B cell (primary cell): Measurements from ENCODE around the gene JUND. TPM values are rescaled to one million over a fixed set of nuclear protein-coding genes. Genes with fewer than 3 reads are reported as not detected.

Source experiments
- ATAC-seq: fragments of 200-7000 bp; cut with Tn5 transposase; one replicate; pipeline ENCODE4 v1.10.0; 2021; ENCODE audit warnings: low read depth, mild to moderate bottlenecking, moderate number of reproducible peaks, moderate library complexity
- CTCF ChIA-PET: fragments of 350-600 bp; sonication (Branson Sonifier 250); formaldehyde crosslinking; loops from one replicate; lab custom pipeline; 2021; ENCODE audit warnings: antibody characterized with exemption, inconsistent platforms; lab: Charles Lee
- POLR2A ChIA-PET: fragments of 350-600 bp; sonication (Branson Sonifier 250); formaldehyde crosslinking; loops from one replicate; lab custom pipeline; 2021; ENCODE audit warnings: antibody characterized with exemption; lab: Charles Lee
- DNase-seq: peaks from one replicate; pipeline ENCODE4 v3.0.0; 2013
- H2AFZ ChIP-seq: 2 replicates; pipeline ENCODE4 v1.6.1; 2012; ENCODE audit warnings: mild to moderate bottlenecking, low read depth, low read length; ENCODE audit not compliant: insufficient read depth, poor library complexity, severe bottlenecking
- H3K27ac ChIP-seq, 2 donors: 1 replicate in 1 of 2; 2 replicates in 1 of 2; pipeline ENCODE4 v1.5.1; 2012 to 2013; ENCODE audit warnings: low read length in 2 of 2, mild to moderate bottlenecking in 2 of 2, moderate library complexity in 1 of 2
- H3K27me3 ChIP-seq, 4 experiments: fragments of 200-600 bp in 1 of 4; sonication (generic) in 1 of 4; replicated peaks in 1 of 4; 1 replicate in 2 of 4; 2 replicates in 2 of 4; pipeline versions ENCODE4 v1.6.1 to v1.7.0; 2013 to 2016; ENCODE audit warnings: low read length in 3 of 4, mild to moderate bottlenecking in 2 of 4, mixed read lengths in 1 of 4, moderate library complexity in 1 of 4; ENCODE audit not compliant: insufficient read depth in 4 of 4, control insufficient read depth in 3 of 4; ENCODE audit errors: control extremely low read depth in 1 of 4
- H3K36me3 ChIP-seq, 2 experiments: replicated peaks in 1 of 2; 1 replicate in 1 of 2; 2 replicates in 1 of 2; pipeline versions ENCODE4 v1.6.1 to v1.7.1; 2013; ENCODE audit warnings: low read length in 1 of 2; ENCODE audit not compliant: insufficient read depth in 2 of 2, control insufficient read depth in 1 of 2; ENCODE audit errors: control extremely low read depth in 1 of 2, extremely low read depth in 1 of 2
- H3K4me1 ChIP-seq, 2 donors: fragments of 200-600 bp in 1 of 2; sonication (generic) in 1 of 2; 1 replicate in 1 of 2; 2 replicates in 1 of 2; pipeline versions ENCODE4 v1.5.1 to v1.6.1; 2013 to 2017; ENCODE audit warnings: low read length in 2 of 2; ENCODE audit not compliant: control insufficient read depth in 2 of 2, insufficient read depth in 2 of 2
- H3K4me2 ChIP-seq: replicated peaks from 2 replicates; pipeline ENCODE3; 2012; ENCODE audit warnings: mild to moderate bottlenecking, low read depth, low read length; ENCODE audit not compliant: poor library complexity, severe bottlenecking
- H3K4me3 ChIP-seq, 5 experiments: fragments of 200-600 bp in 1 of 5; sonication (generic) in 1 of 5; 1 replicate in 3 of 5; 2 replicates in 2 of 5; pipeline versions ENCODE4 v1.5.1 to v1.7.0; 2011 to 2016; ENCODE audit warnings: low read length in 4 of 5, mild to moderate bottlenecking in 4 of 5, low read depth in 2 of 5, control low read depth in 1 of 5, moderate library complexity in 1 of 5; ENCODE audit not compliant: insufficient read depth in 1 of 5; ENCODE audit errors: control extremely low read depth in 1 of 5, extremely low read depth in 1 of 5
- H3K79me2 ChIP-seq: fragments of 200-600 bp; sonication (generic); one replicate; pipeline ENCODE4 v1.6.0; 2016; ENCODE audit warnings: low read length; ENCODE audit not compliant: control insufficient read depth, insufficient read depth
- H3K9ac ChIP-seq: fragments of 200-600 bp; sonication (generic); 2 replicates; pipeline ENCODE4 v1.6.1; 2017; ENCODE audit warnings: mild to moderate bottlenecking, low read length, moderate library complexity
- H3K9me3 ChIP-seq, 3 donors: one replicate each; pipeline versions ENCODE4 v1.6.1 to v1.7.1; 2013; ENCODE audit warnings: low read length in 2 of 3; ENCODE audit not compliant: control insufficient read depth in 2 of 3, insufficient read depth in 1 of 3; ENCODE audit errors: control extremely low read depth in 1 of 3
- H4K20me1 ChIP-seq: 2 replicates; pipeline ENCODE4 v1.6.0; 2012; ENCODE audit warnings: mild to moderate bottlenecking, low read length; ENCODE audit not compliant: insufficient read depth, control insufficient read depth, poor library complexity, severe bottlenecking
- H3K27ac Mint-ChIP-seq: one replicate; pipeline ENCODE4 v1.8.0; 2021; ENCODE audit warnings: mixed read lengths
- H3K27me3 Mint-ChIP-seq: one replicate; pipeline ENCODE4 v1.8.0; 2021; ENCODE audit warnings: mixed read lengths
- H3K4me1 Mint-ChIP-seq: one replicate; pipeline ENCODE4 v1.8.0; 2021; ENCODE audit warnings: mixed read lengths
- H3K4me3 Mint-ChIP-seq: one replicate; pipeline ENCODE4 v1.8.0; 2021; ENCODE audit warnings: mixed read lengths
- H3K9me3 Mint-ChIP-seq: one replicate; pipeline ENCODE4 v1.8.0; 2022; ENCODE audit warnings: mixed read lengths; ENCODE audit not compliant: insufficient read depth
- CTCF ChIP-seq: fragments of 200-600 bp; IDR thresholded peaks from one replicate; pipeline ENCODE4 v1.8.0; 2022; ENCODE audit warnings: antibody characterized with exemption, mild to moderate bottlenecking
- EZH2 ChIP-seq: IDR thresholded peaks from 2 replicates; pipeline ENCODE4 v1.6.1; 2012; ENCODE audit warnings: borderline replicate concordance, low read depth, mild to moderate bottlenecking, moderate library complexity, low read length; ENCODE audit not compliant: insufficient read depth, poor library complexity, severe bottlenecking
- WGBS: methylation state at CpG from one replicate; pipeline ENCODE4 v1.1.5; 2013; ENCODE audit warnings: missing lambda C conversion rate; ENCODE audit not compliant: insufficient coverage; 5-methylcytosine and 5-hydroxymethylcytosine counted together
- intact Hi-C: fragments of 100-400 bp; cut with micrococcal nuclease; formaldehyde crosslinking; loops from one replicate; pipeline ENCODE4 v1.10.0; 2022
- polyA plus RNA-seq: library from polyadenylated mRNA; depleted of rRNA; stranded (reverse); fragments of >200 nt; gene quantifications from 2 replicates; pipeline ENCODE4 v1.2.3, GENCODE V29; 2012
- total RNA-seq, 2 donors: library from RNA; stranded (reverse); fragments of 120-200 nt in 1 of 2; gene quantifications; 1 replicate in 1 of 2; 2 replicates in 1 of 2; pipeline versions ENCODE4 v1.2.3 to v1.2.4, GENCODE V29; 2013 to 2022

Gene JUND
- total and polyA plus RNA-seq, 2 donors (not counting 1 experiment from before 2014, with no cell fraction given), result 628 to 5,593 TPM

DNA sequence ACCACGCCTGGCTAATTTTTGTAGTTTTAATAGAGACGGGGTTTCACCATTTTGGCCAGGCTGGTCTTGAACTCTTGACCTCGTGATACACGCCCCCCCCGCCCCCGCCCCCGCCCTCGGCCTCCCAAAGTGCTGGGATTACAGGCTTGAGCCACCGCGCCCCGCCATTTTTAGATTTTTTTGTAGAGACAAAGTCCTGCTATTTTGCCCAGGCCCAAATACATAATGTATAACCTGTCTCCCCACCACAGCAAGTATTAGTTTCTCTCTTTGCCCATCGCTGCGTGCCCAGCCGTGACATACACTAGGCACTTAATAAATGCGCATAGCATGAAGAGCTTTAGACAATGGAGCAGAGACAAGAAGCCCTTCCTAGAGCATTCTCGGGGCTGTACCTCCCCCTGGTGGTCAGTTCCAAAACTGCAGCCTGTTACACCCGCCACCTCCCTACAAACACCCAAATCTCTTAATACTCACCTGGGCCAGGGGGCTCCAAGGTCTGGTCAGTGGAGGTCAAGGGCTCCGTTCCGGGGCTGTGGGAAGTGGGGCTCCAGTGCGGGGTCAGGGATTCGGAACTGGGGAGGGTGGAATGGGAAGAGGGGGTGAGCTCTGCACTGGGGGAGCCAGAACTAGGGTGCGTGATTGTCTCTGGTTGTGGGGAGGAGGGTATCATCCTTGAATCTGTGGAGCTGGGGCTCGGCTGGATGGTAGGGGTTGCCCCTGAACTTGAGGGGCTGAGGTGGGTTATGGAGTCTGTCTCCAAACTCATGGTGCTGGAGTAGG lies 29.6 kb downstream of the JUND start:
- TF ChIP-seq EZH2 (no peak), CTCF (peak; percentile 87)
- Mint-ChIP-seq H3K27me3 (peaks cover 4% of the 10 kb centered on the region), H3K9me3 (no peaks in the 10 kb centered on the region), H3K27ac (peak overlapping the region; percentile 5), H3K4me3 (no peak overlapping the region), H3K4me1 (peaks cover 29% of the 10 kb centered on the region)
- POLR2A ChIA-PET, result interaction anchor here (0.6 to 1.8 kb wide), 9 partner anchors 9 to 87 kb away, joined by 3 to 7 read pairs (median 4); partner anchors contain the start of genes IQCN and MPV17L2
- Histone ChIP-seq H3K27me3 (peaks cover 0 to 25% (median 2%) of the 10 kb centered on the region in 4 experiments), H3K4me2 (peak overlapping the region; percentile 7), H3K9ac (no peak overlapping the region), H3K27ac (no peak overlapping the region), H3K79me2 (peaks cover 3% of the 10 kb centered on the region), H4K20me1 (peaks cover 10% of the 10 kb centered on the region), H2AFZ (no peak overlapping the region), H3K36me3 (no peaks in the 10 kb centered on the region), H3K4me3 (no peak overlapping the region), H3K9me3 (peaks cover 0 to 12% (median 2%) of the 10 kb centered on the region in 3 donors), H3K4me1 (peaks cover 28 to 38% of the 10 kb centered on the region in 2 donors)
- intact Hi-C loops, result loop anchor here (1.0 to 5.0 kb wide), 8 partner anchors 43 to 313 kb away; partner anchors contain the start of genes MAST3 and RAB3A
- peak; percentile 74 for ATAC-seq
- WGBS, result 23% methylated on average over 15 of the region's 23 CpGs
- peak; percentile 88 for DNase-seq
- CTCF ChIA-PET, result interaction anchor here (0.5 to 8.0 kb wide), 47 partner anchors 11 to 314 kb away, joined by 3 to 152 read pairs (median 5); partner anchors contain the start of genes JUND, MPV17L2, PIK3R2 and RAB3A
